ENCODE data around the gene LAMA3.

LAMA3 gene

GRCh38 chr18:23880931-23881617 lies 191.8 kb downstream of the LAMA3 start:
- no peak for DNase-seq

GRCh38 chr18:23881778-23882177 lies 192.5 kb downstream of the LAMA3 start:
- DNase-seq = no peak

GRCh38 chr18:23882616-23883276 lies 193.5 kb downstream of the LAMA3 start:
- no peak for DNase-seq

GRCh38 chr18:23883277-23883790 lies 194.1 kb downstream of the LAMA3 start:
- no peak for DNase-seq

- DNase-seq = no peak
Observed at GRCh38 chr18:23884681-23885375, 195.6 kb downstream of the LAMA3 start.

- DNase-seq = no peak
Observed at GRCh38 chr18:23885750-23886149, 196.5 kb downstream of the LAMA3 start.

- DNase-seq = no peak
Observed at GRCh38 chr18:23887035-23887434, 197.8 kb downstream of the LAMA3 start.

GRCh38 chr18:23887493-23887892 lies 198.2 kb downstream of the LAMA3 start:
- DNase-seq = no peak

- no peak for DNase-seq
Observed at GRCh38 chr18:23888881-23889280, 199.6 kb downstream of the LAMA3 start.

GRCh38 chr18:23889907-23890306 lies 200.7 kb downstream of the LAMA3 start:
- no peak for DNase-seq

GRCh38 chr18:23890589-23890988 lies 201.3 kb downstream of the LAMA3 start:
- DNase-seq = no peak

- no peak for DNase-seq
Observed at GRCh38 chr18:23893653-23894052, 204.4 kb downstream of the LAMA3 start.

- no peak for DNase-seq
Observed at GRCh38 chr18:23894661-23895175, 205.5 kb downstream of the LAMA3 start.

- no peak for DNase-seq
Observed at GRCh38 chr18:23897291-23897690, 208.0 kb downstream of the LAMA3 start.

GRCh38 chr18:23897733-23898132 lies 208.5 kb downstream of the LAMA3 start:
- DNase-seq = no peak

GRCh38 chr18:23900994-23901393 lies 211.7 kb downstream of the LAMA3 start:
- DNase-seq = no peak

- no peak for DNase-seq
Observed at GRCh38 chr18:23902396-23902795, 213.1 kb downstream of the LAMA3 start.

- DNase-seq = no peak
Observed at GRCh38 chr18:23903971-23904370, 214.7 kb downstream of the LAMA3 start.

- no peak for DNase-seq
Observed at GRCh38 chr18:23906658-23907057, 217.4 kb downstream of the LAMA3 start.

GRCh38 chr18:23908827-23909226 lies 219.6 kb downstream of the LAMA3 start:
- DNase-seq = no peak

- no peak for DNase-seq
Observed at GRCh38 chr18:23910032-23910431, 220.8 kb downstream of the LAMA3 start.

- no peak for DNase-seq
Observed at GRCh38 chr18:23912356-23912755, 223.1 kb downstream of the LAMA3 start.

- no peak for DNase-seq
Observed at GRCh38 chr18:23916338-23916737, 227.1 kb downstream of the LAMA3 start.

Measured in GOT3 (cell line).